Transverse colon (tissue), 3 donors: Measurements from ENCODE around the gene SPAG17.

Experiments
- EP300 ChIP-seq: sonication (generic); formaldehyde crosslinking; IDR thresholded peaks from one replicate; pipeline ENCODE4 v1.6.1; 2017; ENCODE audit warnings: antibody characterized with exemption, low read depth
- POLR2A ChIP-seq: fragments of 450-650 bp; IDR thresholded peaks from one replicate; pipeline ENCODE4 v1.6.1; 2016; ENCODE audit warnings: antibody characterized with exemption, mild to moderate bottlenecking, moderate library complexity
- POLR2AphosphoS5 ChIP-seq, 3 donors: sonication (generic); formaldehyde crosslinking; IDR thresholded peaks; one replicate each; pipeline ENCODE4 v1.6.1; 2016; ENCODE audit warnings: antibody characterized with exemption in 3 of 3

DNA sequence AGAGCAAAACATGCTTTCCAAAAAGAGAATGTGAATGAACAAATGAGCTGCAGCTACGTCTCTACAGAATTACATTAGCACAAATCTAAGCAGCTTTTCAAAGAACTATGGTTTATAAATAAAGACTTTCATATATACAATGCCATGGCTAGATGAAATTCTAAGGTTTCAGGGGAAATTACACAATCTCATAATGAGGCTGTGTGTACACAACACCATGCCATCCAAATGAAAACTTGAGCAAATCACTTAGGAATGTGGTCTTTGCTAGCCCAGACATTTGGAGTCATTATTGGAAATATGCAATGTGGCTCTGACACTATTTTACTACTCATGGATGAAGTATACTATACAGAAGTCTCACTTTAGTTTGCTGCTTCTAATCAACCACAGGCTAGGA, 37.5 kb downstream of the SPAG17 start:
- TF ChIP-seq POLR2A (no peak), POLR2AphosphoS5 (IDR thresholded peaks at IDR 0.05) (no peak), EP300 (no peak)
